GM19023 (cell line): ENCODE data around the gene KCND1.
"Not testable (repeated sequence)": the region's sequence is repeated elsewhere in the genome, so short reads cannot be mapped to it uniquely, and the experiment has no call there.

Experiments
- ATAC-seq: cut with Tn5 transposase; IDR thresholded peaks from one replicate; pipeline ENCODE4 v1.9.1; 2021; ENCODE audit warnings: mild to moderate bottlenecking, moderate library complexity; ENCODE audit not compliant: unreplicated experiment

Gene KCND1

GRCh38 chrX:48971249-48972219, at the start of gene KCND1:
TSS of gene KCND1 (minus strand) at chrX:48971844. CDS start at chrX:48970271, 1,573 bp downstream.
- no peak for ATAC-seq

- no peak for ATAC-seq
Observed at GRCh38 chrX:49019599-49020249, 48.1 kb upstream of the KCND1 start.

- ATAC-seq = no peak
Observed at GRCh38 chrX:49019050-49019449, 47.4 kb upstream of the KCND1 start.

- no peak for ATAC-seq
Observed at GRCh38 chrX:49003696-49004095, 32.1 kb upstream of the KCND1 start.

GRCh38 chrX:49002091-49002935, 30.7 kb upstream of the KCND1 start, which contains the start of gene GRIPAP1:
TSS of gene GRIPAP1 (minus strand) at chrX:49002264. CDS start at chrX:49002229, 35 bp downstream.
- peak; percentile 70 for ATAC-seq

DNA sequence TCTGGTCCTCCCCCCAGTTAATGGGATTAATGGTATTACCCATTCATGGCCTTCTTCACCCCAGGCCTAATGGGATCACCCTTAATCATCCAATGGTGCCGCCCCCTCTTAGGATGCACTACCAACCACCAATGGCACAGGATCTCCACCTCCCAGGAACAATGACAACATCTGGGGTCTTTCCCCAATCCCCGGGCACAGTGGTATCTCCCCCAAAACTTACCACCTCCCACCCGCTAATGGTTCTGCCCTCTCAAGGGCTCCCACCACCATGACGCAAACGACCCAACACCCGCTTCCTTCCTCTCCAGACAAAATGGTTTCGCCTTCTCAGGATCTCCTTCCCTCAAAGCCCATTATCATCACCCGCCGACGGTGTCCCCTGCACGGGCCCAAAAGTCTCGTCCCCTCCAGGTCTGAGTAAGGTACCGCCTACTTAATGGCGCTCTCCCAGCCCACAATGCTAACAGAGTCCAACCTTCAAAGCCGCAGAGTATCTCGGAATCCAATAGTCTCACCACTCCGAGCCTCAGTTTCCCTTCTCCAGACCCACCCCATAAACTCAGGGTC, 30.0 kb upstream of the KCND1 start:
- ATAC-seq = peak; percentile 29

GRCh38 chrX:49000636-49001035, 29.0 kb upstream of the KCND1 start:
- no peak for ATAC-seq

DNA sequence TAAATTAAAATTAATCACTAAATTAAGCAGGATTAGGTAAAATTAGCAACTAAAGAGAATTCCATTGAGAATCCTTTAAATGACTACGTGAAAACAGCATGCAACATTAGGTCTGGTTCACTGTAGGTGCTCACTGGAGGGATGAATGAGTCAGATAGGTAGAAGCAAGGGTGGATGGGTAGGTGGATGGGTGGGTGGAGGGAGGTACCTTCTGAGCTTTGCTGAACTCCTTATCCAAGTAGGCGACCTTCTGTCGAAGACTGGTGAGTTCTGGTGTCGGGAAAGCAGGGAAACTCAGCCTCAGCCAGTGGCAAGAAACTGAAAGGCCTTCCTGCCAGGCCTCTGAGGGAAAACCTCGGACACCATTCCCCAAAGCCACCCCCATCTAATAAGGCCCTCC, 27.4 kb upstream of the KCND1 start:
- ATAC-seq = no peak

DNA sequence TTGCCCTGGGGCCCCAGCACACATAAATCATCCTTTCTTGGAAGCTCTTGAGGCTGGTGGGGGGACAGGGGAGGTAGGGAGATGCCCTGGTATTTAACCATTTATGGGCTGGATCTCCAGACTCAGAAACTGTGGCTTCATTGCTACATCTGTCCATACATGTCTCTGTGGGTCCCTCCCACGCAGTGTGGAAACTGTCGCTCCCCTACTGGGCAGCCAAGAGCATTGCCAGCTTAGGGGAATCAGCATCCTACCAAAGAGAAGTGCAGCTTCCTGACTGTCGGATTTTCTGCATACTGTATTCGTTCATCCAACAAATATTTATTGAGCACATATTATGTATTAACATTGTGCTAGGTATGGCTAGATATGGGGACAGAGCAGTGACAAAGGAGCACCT, 26.7 kb upstream of the KCND1 start:
- ATAC-seq = no peak

GRCh38 chrX:48997865-48998264, 26.2 kb upstream of the KCND1 start:
- ATAC-seq = no peak

GRCh38 chrX:48997455-48997854, 25.8 kb upstream of the KCND1 start:
- ATAC-seq = no peak

DNA sequence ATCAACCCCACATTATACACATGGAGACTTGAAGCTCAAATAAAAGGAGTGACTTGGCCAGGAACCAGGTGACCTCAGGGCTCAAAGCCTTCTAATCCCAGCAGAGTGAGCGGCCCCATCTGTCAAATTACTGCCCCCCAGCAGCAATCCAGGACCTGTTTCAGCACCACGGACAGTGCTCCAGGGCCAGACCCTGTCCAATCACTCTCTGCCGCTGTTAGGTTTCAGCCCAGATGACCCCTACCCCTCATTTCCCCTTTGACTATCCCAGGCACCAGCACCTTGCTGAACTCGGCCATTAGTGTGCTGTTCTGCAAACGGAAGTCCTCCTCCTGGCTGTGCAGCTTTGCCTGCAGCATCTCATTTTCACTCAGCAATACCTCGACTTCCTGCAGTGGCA, 25.3 kb upstream of the KCND1 start:
- no peak for ATAC-seq

DNA sequence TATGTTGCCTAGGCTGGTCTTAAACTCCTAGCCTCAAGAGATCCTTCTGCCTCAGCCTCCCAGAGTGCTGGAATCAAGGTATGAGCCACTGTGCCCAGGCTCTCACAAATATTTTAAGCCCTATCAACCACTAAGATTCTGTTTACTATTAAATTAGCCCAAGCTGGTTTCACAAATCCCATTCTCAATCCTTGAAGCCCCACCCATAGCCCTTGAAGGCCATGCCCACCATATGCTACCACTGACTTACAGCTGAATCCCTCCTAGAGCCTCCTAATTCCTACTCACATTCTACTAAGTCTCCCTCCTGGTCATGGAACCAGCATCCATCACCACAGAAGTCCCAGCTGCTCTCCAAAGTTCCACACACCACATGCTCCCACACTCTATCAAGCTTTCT, 20.7 kb upstream of the KCND1 start:
- ATAC-seq = no peak

DNA sequence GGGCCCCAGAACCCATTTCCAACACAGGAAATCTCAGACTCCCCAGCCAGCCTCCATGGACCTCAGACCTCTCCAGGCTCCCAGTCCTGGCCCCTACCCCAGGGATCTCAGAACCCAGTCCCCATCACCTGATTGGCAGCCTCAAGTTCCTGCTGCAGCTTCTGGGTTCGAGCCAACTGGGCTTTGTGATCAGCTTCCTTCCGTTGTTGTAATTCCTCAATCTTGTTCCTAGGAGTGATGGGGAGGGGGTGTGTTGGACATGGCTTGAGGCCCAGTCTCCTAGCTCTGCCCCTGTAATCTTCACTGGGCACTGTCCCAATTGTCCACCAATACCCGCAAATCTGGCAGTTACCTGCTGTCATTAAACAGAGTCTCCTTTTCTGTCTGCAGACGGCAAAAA, 17.8 kb upstream of the KCND1 start:
- ATAC-seq = no peak

GRCh38 chrX:48983896-48984295, 12.3 kb upstream of the KCND1 start:
- no peak for ATAC-seq

DNA sequence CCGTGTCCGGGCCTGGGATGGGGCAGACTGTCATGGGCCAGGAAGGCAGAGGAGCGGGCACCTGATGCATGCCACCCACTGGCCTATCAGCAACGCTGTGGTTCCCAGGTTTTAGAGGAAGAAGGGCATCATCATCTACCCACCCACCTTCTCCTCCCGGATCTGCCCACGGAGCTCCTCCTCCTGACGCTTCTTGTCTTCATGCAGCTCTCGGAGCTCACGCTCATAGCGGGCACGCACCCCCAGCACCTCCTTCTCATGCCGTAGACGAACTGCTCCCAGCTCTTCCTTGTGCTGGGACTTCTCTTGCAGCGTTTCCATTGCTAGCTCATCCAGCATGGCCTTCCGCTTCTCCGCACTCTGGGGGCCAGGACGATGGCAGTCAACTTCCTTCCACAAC, 11.4 kb upstream of the KCND1 start:
- ATAC-seq = no peak

- no peak for ATAC-seq
Observed at GRCh38 chrX:48981178-48981577, 9.5 kb upstream of the KCND1 start.

DNA sequence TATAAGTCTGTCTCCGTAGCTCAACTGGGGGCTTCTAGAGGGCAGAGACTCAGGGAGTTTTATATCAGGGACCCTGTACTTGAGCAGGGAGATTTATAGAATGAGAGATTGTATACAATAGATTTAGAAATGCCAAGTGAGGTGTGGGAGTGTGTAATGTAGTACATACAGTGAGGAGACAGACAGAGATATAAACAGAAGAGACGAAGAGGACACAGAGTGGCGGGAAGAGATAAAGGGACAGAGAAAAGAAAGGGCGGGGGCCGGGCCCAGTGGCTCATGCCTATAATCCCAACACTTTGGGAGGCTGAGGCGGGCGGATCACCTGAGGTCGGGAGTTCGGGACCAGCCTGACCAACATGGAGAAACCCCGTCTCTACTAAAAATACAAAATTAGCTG, 8.7 kb upstream of the KCND1 start:
- ATAC-seq = not testable (repeated sequence)

DNA sequence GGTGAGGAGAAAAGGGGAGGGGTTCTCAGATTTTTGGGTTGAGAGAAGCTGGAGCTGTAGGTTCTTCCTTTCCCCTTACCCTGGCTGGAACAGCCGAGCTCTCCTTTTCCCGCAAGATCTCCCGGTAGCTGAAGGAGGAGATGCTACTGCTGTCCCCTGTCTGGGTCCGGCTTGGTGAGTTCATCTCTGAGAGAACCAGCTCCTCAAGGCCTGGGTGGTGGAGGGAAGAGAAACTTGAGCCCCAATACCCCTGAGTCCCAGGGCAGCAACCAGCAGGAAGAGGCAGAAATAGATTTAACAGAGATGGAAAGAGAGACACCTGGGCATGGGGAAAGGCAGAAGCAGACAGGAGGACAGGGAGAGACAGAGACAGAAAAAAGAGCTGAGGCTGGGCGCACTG, 6.6 kb upstream of the KCND1 start:
- no peak for ATAC-seq

- no peak for ATAC-seq
Observed at GRCh38 chrX:48976086-48976485, 4.4 kb upstream of the KCND1 start.

- ATAC-seq = no peak
Observed at GRCh38 chrX:48975541-48975940, 3.9 kb upstream of the KCND1 start.
